ENCODE measurements around the gene TAF11L3. TPM values are rescaled to one million over a fixed set of nuclear protein-coding genes. Genes with fewer than 3 reads are reported as not detected.
A peak's percentile ranks its signal among the peaks of the same experiment; 100 is the strongest.
"Not testable (repeated sequence)": the region's sequence is repeated elsewhere in the genome, so short reads cannot be mapped to it uniquely, and the experiment has no call there.

TAF11L3 gene
- polyA plus RNA-seq (ENCODE audit: insufficient read length in 4 of 4), result not detected

GRCh38 chr5:17518067-17518466, at the start of gene TAF11L3:
TAF11L3 (plus strand) TSS chr5:17518367.
- DNase-seq (ENCODE audit: low read depth in 4 of 4, low spot score in 3 of 4), result not testable (repeated sequence)

- no peak for DNase-seq (ENCODE audit: low read depth in 4 of 4, low spot score in 3 of 4)
Observed at GRCh38 chr5:17470064-17470463, 48.1 kb upstream of the TAF11L3 start.

GRCh38 chr5:17475064-17475463, 43.1 kb upstream of the TAF11L3 start:
- not testable (repeated sequence) for DNase-seq (ENCODE audit: low read depth in 4 of 4, low spot score in 3 of 4)

- no peak for DNase-seq (ENCODE audit: low read depth in 4 of 4, low spot score in 3 of 4)
Observed at GRCh38 chr5:17477043-17477442, 41.1 kb upstream of the TAF11L3 start.

GRCh38 chr5:17477573-17478265, 40.4 kb upstream of the TAF11L3 start:
- DNase-seq (ENCODE audit: low read depth in 4 of 4, low spot score in 3 of 4), result peak in 1 of 4 donors; percentile 14

GRCh38 chr5:17481378-17481777, 36.8 kb upstream of the TAF11L3 start:
- DNase-seq (ENCODE audit: low read depth in 4 of 4, low spot score in 3 of 4), result no peak

GRCh38 chr5:17482790-17483189, 35.4 kb upstream of the TAF11L3 start:
- DNase-seq (ENCODE audit: low read depth in 4 of 4, low spot score in 3 of 4), result no peak

- not testable (repeated sequence) for DNase-seq (ENCODE audit: low read depth in 4 of 4, low spot score in 3 of 4)
Observed at GRCh38 chr5:17486464-17487173, 31.5 kb upstream of the TAF11L3 start.

GRCh38 chr5:17487174-17487512, 31.0 kb upstream of the TAF11L3 start:
- no peak for DNase-seq (ENCODE audit: low read depth in 4 of 4, low spot score in 3 of 4)

GRCh38 chr5:17491257-17491656, 26.9 kb upstream of the TAF11L3 start:
- not testable (repeated sequence) for DNase-seq (ENCODE audit: low read depth in 4 of 4, low spot score in 3 of 4)

- no peak for DNase-seq (ENCODE audit: low read depth in 4 of 4, low spot score in 3 of 4)
Observed at GRCh38 chr5:17492770-17493169, 25.4 kb upstream of the TAF11L3 start.

GRCh38 chr5:17497446-17497845, 20.7 kb upstream of the TAF11L3 start:
- no peak for DNase-seq (ENCODE audit: low read depth in 4 of 4, low spot score in 3 of 4)

GRCh38 chr5:17497931-17498330, 20.2 kb upstream of the TAF11L3 start, which contains the start of gene TAF11L2:
TAF11L2 (plus strand) TSS chr5:17498231.
- DNase-seq (ENCODE audit: low read depth in 4 of 4, low spot score in 3 of 4), result not testable (repeated sequence)

GRCh38 chr5:17511775-17512325, 6.3 kb upstream of the TAF11L3 start:
- no peak for DNase-seq (ENCODE audit: low read depth in 4 of 4, low spot score in 3 of 4)

- not testable (repeated sequence) for DNase-seq (ENCODE audit: low read depth in 4 of 4, low spot score in 3 of 4)
Observed at GRCh38 chr5:17517526-17517925, 641 bp upstream of the TAF11L3 start.

GRCh38 chr5:17519508-17519907, 1.3 kb downstream of the TAF11L3 start:
- DNase-seq (ENCODE audit: low read depth in 4 of 4, low spot score in 3 of 4), result not testable (repeated sequence)

GRCh38 chr5:17521501-17521900, 3.3 kb downstream of the TAF11L3 start, which contains the start of gene TAF11L4:
TAF11L4 (plus strand) TSS chr5:17521801.
- not testable (repeated sequence) for DNase-seq (ENCODE audit: low read depth in 4 of 4, low spot score in 3 of 4)

- not testable (repeated sequence) for DNase-seq (ENCODE audit: low read depth in 4 of 4, low spot score in 3 of 4)
Observed at GRCh38 chr5:17524935-17525334, 6.8 kb downstream of the TAF11L3 start, which contains the start of gene TAF11L5. TAF11L5 (plus strand) TSS chr5:17525235.

GRCh38 chr5:17526504-17526903, 8.3 kb downstream of the TAF11L3 start:
- DNase-seq (ENCODE audit: low read depth in 4 of 4, low spot score in 3 of 4), result not testable (repeated sequence)

GRCh38 chr5:17528369-17528768, 10.2 kb downstream of the TAF11L3 start, which contains the start of gene TAF11L6:
TAF11L6 (plus strand) TSS chr5:17528669.
- DNase-seq (ENCODE audit: low read depth in 4 of 4, low spot score in 3 of 4), result not testable (repeated sequence)

Data from left renal pelvis (tissue), 4 donors.